Measurements from ENCODE around the gene PNMA6E. TPM values are rescaled to one million over a fixed set of nuclear protein-coding genes. Genes with fewer than 3 reads are reported as not detected.

Gene PNMA6E
- total and polyA plus RNA-seq, 2 experiments from 2014 or later = 0.06 TPM; not detected in 1

DNA sequence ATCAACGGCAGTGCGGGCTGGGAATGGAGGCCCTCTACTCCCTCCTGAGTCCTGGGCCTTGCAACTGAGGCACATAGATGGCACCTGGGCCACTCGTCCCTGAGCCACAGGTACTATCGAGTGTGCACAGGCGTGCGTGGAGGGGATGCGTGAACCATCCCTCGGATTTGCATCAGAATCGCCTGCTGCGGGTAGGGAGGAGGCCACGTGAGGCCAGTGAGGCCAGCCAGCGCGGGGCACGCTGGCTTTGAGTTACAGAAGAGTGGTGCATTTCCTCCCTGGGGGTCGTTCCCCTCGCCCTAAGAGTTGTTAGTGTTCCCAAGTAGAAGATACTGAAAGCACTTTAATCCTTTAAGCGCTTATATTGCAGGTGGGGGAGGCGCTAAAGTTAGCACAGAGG is 20.7 kb upstream of the PNMA6E start:
- no peaks in the 10 kb centered on the region for H3K36me3 ChIP-seq
- no peak for DNase-seq (ENCODE audit: low read depth in 1 of 2, low spot score in 1 of 2)
- no peaks in the 10 kb centered on the region for H3K9me3 ChIP-seq (ENCODE audit: low read depth)
- no peaks in the 10 kb centered on the region for H3K27me3 ChIP-seq
- no peak overlapping the region for H3K4me3 ChIP-seq
- H3K27ac ChIP-seq = no peak overlapping the region
- TF ChIP-seq, protein P1, sequence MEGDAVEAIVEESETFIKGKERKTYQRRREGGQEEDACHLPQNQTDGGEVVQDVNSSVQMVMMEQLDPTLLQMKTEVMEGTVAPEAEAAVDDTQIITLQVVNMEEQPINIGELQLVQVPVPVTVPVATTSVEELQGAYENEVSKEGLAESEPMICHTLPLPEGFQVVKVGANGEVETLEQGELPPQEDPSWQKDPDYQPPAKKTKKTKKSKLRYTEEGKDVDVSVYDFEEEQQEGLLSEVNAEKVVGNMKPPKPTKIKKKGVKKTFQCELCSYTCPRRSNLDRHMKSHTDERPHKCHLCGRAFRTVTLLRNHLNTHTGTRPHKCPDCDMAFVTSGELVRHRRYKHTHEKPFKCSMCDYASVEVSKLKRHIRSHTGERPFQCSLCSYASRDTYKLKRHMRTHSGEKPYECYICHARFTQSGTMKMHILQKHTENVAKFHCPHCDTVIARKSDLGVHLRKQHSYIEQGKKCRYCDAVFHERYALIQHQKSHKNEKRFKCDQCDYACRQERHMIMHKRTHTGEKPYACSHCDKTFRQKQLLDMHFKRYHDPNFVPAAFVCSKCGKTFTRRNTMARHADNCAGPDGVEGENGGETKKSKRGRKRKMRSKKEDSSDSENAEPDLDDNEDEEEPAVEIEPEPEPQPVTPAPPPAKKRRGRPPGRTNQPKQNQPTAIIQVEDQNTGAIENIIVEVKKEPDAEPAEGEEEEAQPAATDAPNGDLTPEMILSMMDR (IDR thresholded peaks at IDR 0.05; ENCODE audit: low read depth, low read length) = no peak
- H3K4me1 ChIP-seq (ENCODE audit: low read depth) = peaks cover 4% of the 10 kb centered on the region

DNA sequence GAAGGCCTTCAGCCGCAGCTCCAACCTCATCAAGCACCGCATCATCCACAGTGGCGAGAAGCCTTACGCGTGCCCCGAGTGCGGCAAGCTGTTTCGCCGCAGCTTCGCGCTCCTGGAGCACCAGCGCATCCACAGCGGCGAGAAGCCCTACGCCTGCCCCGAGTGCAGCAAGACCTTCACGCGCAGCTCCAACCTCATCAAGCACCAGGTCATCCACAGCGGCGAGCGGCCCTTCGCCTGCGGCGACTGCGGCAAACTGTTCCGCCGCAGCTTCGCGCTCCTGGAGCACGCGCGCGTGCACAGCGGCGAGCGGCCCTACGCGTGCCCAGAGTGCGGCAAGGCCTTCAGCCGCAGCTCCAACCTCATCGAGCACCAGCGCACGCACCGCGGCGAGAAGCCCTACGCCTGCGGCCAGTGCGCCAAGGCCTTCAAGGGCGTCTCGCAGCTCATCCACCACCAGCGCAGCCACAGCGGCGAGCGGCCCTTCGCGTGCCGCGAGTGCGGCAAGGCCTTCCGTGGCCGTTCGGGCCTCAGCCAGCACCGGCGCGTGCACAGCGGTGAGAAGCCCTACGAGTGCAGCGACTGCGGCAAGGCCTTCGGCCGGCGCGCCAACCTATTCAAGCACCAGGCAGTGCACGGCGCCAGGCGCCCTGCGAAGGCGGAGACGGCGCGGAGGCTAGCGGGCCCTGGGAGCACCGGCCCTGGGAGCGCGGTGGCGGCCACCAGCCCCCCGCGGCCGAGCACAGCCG is 19.9 kb upstream of the PNMA6E start:
- TF ChIP-seq, protein P1 (IDR thresholded peaks at IDR 0.05; ENCODE audit: low read depth, low read length) = no peak
- Histone ChIP-seq H3K27me3 (no peaks in the 10 kb centered on the region), H3K27ac (no peak overlapping the region), H3K4me1 (ENCODE audit: low read depth) (peaks cover 4% of the 10 kb centered on the region), H3K36me3 (no peaks in the 10 kb centered on the region), H3K9me3 (ENCODE audit: low read depth) (no peaks in the 10 kb centered on the region), H3K4me3 (no peak overlapping the region)
- no peak for DNase-seq (ENCODE audit: low read depth in 1 of 2, low spot score in 1 of 2)

DNA sequence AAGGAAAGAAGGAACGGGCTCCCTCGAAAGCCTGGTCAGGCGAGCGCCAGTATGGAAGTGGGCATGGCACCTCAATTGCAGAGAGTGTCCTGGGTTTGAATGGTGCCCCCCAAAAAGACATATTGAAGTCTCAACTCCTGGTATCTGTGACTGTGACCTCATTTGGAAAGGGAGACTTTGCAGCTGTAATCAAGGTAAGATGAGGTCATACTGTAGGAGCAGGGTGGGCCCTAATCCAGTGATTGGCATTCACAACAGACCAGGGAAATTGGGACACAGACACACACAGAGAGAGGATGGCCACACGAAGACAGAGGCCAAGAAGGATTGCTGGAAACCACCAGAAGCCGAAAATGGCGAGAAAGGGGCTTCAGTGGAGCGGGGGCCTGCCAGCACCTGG is 16.5 kb upstream of the PNMA6E start:
- peaks cover under 1% of the 10 kb centered on the region for H3K4me1 ChIP-seq (ENCODE audit: low read depth)
- no peaks in the 10 kb centered on the region for H3K27me3 ChIP-seq
- H3K27ac ChIP-seq = no peak overlapping the region
- no peaks in the 10 kb centered on the region for H3K36me3 ChIP-seq
- H3K4me3 ChIP-seq = no peak overlapping the region
- no peaks in the 10 kb centered on the region for H3K9me3 ChIP-seq (ENCODE audit: low read depth)
- DNase-seq (ENCODE audit: low read depth in 1 of 2, low spot score in 1 of 2) = no peak
- TF ChIP-seq, protein P1 (IDR thresholded peaks at IDR 0.05; ENCODE audit: low read depth, low read length) = no peak

DNA sequence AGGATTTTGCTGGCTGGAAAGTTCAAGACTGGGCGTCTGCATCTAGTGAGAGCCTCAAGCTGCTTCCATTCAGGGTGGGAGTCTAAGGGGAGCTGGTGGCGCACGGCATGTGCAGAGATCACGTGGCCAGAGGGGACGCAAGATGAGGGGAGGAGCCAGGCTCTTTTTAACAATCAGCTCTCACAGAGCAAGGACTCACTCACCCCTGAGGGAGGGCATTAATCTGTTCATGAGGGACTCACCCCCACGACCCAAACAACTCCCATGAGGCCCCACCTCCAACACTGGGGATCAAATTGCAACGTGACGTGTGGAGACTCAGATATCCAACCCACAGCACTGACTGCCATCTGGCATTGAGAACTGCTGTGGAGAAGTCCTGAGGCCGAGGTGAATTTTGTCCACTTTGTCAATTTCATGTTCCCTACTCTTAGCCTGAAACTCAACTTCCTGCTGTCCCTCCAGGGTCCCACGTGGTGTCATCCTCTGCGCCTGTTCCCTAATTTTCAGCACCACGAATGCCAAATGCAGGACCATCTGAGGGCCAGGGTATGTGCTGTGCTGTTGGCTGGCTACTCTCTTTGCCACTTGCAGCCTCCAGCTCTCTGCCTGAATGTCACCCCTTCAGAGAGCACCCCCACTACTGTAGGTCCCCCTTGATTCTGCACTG is 15.8 kb upstream of the PNMA6E start:
- TF ChIP-seq, protein P1 (IDR thresholded peaks at IDR 0.05; ENCODE audit: low read depth, low read length) = no peak
- H3K36me3 ChIP-seq = no peaks in the 10 kb centered on the region
- peak in 1 of 2 donors; percentile 16 for DNase-seq (ENCODE audit: low read depth in 1 of 2, low spot score in 1 of 2)

DNA sequence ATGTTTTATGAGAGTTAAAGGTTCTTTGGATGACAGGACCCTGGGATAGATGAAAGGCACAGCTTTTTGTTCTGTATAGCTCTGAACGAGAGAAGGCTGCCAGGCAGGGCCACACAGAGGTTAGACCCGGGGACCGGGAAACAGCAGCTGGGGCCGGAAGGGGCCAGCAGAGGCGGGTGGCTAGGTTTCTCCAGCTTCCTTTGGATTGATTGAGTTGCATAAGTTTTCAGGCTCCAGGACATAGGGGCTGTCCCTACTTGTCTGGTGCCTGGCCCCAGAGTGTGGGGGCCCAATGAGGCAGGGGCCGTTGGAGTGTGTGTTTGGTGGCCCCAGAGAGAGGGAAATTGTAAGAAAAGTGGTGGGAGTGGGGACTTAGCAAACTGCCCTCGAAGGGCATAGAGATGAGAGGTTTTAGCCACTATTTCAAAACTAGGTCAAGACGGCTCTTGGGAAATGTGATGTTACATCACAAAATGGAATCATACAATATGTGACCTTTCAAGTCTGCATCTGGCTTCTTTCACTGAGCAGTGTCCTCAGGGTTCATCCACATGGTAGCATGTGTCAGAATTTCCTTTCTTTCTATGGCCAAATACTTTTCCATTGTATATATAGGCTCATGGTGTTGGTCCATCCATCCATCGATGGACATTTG is 13.8 kb upstream of the PNMA6E start:
- H3K4me3 ChIP-seq = no peak overlapping the region
- no peaks in the 10 kb centered on the region for H3K4me1 ChIP-seq (ENCODE audit: low read depth)
- H3K36me3 ChIP-seq = no peaks in the 10 kb centered on the region
- H3K27me3 ChIP-seq = peaks cover 19% of the 10 kb centered on the region
- peak in 1 of 2 donors; percentile 55 for DNase-seq (ENCODE audit: low read depth in 1 of 2, low spot score in 1 of 2)
- TF ChIP-seq, protein P1 (IDR thresholded peaks at IDR 0.05; ENCODE audit: low read depth, low read length) = no peak
- H3K9me3 ChIP-seq (ENCODE audit: low read depth) = no peaks in the 10 kb centered on the region
- no peak overlapping the region for H3K27ac ChIP-seq

More for the DNA sequence above, 15.8 kb upstream of the PNMA6E start:
- Histone ChIP-seq H3K27me3 (peaks cover 6% of the 10 kb centered on the region), H3K9me3 (ENCODE audit: low read depth) (no peaks in the 10 kb centered on the region), H3K4me3 (no peak overlapping the region), H3K27ac (no peak overlapping the region), H3K4me1 (ENCODE audit: low read depth) (no peaks in the 10 kb centered on the region)

Measured in cardiac muscle cell (in vitro differentiated cells and primary cell).